GM23338 (cell line): ENCODE measurements around the gene RCL1. TPM values are rescaled to one million over a fixed set of nuclear protein-coding genes. Genes with fewer than 3 reads are reported as not detected.

Experiments
- ATAC-seq: fragments of 200-7000 bp; cut with Tn5 transposase; 3 replicates; pipeline ENCODE4 v1.9.1; 2020
- DNase-seq: peaks from one replicate; pipeline ENCODE4 v3.0.0-alpha.2; 2015; ENCODE audit warnings: low spot score
- H2AFZ ChIP-seq: fragments of 200-600 bp; sonication (generic); 2 replicates; pipeline ENCODE4 v1.8.0; 2016; ENCODE audit warnings: antibody characterized with exemption, mild to moderate bottlenecking, moderate library complexity
- H3F3A ChIP-seq: fragments of 200-600 bp; sonication (generic); replicated peaks from 2 replicates; pipeline ENCODE4 v1.8.0; 2017; ENCODE audit warnings: antibody characterized with exemption, mixed run types, low read depth
- H3K27ac ChIP-seq: fragments of 200-600 bp; sonication (generic); 2 replicates; pipeline ENCODE4 v1.6.1; 2016; ENCODE audit warnings: low read depth
- H3K27me3 ChIP-seq: fragments of 200-600 bp; sonication (generic); 2 replicates; pipeline ENCODE4 v1.8.0; 2016; ENCODE audit warnings: mild to moderate bottlenecking, mixed run types, moderate library complexity; ENCODE audit not compliant: insufficient read depth
- H3K36me3 ChIP-seq: fragments of 200-600 bp; sonication (generic); 2 replicates; pipeline ENCODE4 v1.8.0; 2016; ENCODE audit warnings: mild to moderate bottlenecking; ENCODE audit not compliant: insufficient read depth
- H3K4me1 ChIP-seq: fragments of 200-600 bp; sonication (generic); 2 replicates; pipeline ENCODE4 v1.8.0; 2016; ENCODE audit warnings: mild to moderate bottlenecking, moderate library complexity; ENCODE audit not compliant: insufficient read depth
- H3K4me2 ChIP-seq: fragments of 200-600 bp; sonication (generic); 2 replicates; pipeline ENCODE4 v1.7.1; 2017; ENCODE audit warnings: mixed run types
- H3K4me3 ChIP-seq: fragments of 200-600 bp; sonication (generic); 2 replicates; pipeline ENCODE4 v1.6.1; 2016; ENCODE audit warnings: mixed run types
- H3K79me2 ChIP-seq: fragments of 200-600 bp; sonication (generic); replicated peaks from 2 replicates; pipeline ENCODE4 v1.8.0; 2017; ENCODE audit warnings: mild to moderate bottlenecking; ENCODE audit not compliant: insufficient read depth
- H3K9me2 ChIP-seq: fragments of 200-600 bp; sonication (generic); 2 replicates; pipeline ENCODE4 v1.8.0; 2017; ENCODE audit not compliant: insufficient read depth
- H4K20me1 ChIP-seq: fragments of 200-600 bp; sonication (generic); replicated peaks from 2 replicates; pipeline ENCODE4 v1.8.0; 2017; ENCODE audit warnings: mild to moderate bottlenecking; ENCODE audit not compliant: insufficient read depth
- H3K27ac Mint-ChIP-seq: 2 replicates; pipeline ENCODE4 v1.8.0; 2020; ENCODE audit warnings: inconsistent platforms, mild to moderate bottlenecking, moderate library complexity, mixed read lengths
- H3K27me3 Mint-ChIP-seq: 3 replicates; pipeline ENCODE4 v1.8.0; 2022; ENCODE audit warnings: low read depth, mild to moderate bottlenecking, moderate library complexity, mixed read lengths, inconsistent platforms; ENCODE audit not compliant: insufficient read depth, poor library complexity
- H3K36me3 Mint-ChIP-seq: 3 replicates; pipeline ENCODE4 v1.8.0; 2021; ENCODE audit warnings: low read depth, mild to moderate bottlenecking, inconsistent platforms, moderate library complexity, mixed read lengths
- H3K4me1 Mint-ChIP-seq: 3 replicates; pipeline ENCODE4 v1.8.0; 2020; ENCODE audit warnings: mild to moderate bottlenecking, inconsistent platforms, mixed read lengths
- H3K4me3 Mint-ChIP-seq: 3 replicates; pipeline ENCODE4 v1.8.0; 2021; ENCODE audit warnings: moderate library complexity, mild to moderate bottlenecking, inconsistent platforms, mixed read lengths
- H3K9me3 Mint-ChIP-seq: 3 replicates; pipeline ENCODE4 v1.8.0; 2020; ENCODE audit warnings: moderate library complexity, mild to moderate bottlenecking, inconsistent platforms, mixed read lengths
- CREB1 ChIP-seq: fragments of 250-450 bp; sonication (Bioruptor Pico); IDR thresholded peaks from 2 replicates; pipeline ENCODE4 v1.5.0; 2020; ENCODE audit warnings: low read depth, mild to moderate bottlenecking, moderate library complexity
- CTCF ChIP-seq, 2 experiments: fragments of 200-600 bp in 1 of 2; sonication (generic) in 1 of 2; conservative IDR thresholded peaks; 2 replicates each; pipeline versions ENCODE4 v1.5.1 to v1.6.1; 2016 to 2017; ENCODE audit warnings: antibody characterized with exemption in 2 of 2, low read depth in 2 of 2, mild to moderate bottlenecking in 2 of 2, moderate library complexity in 1 of 2
- ETS1 ChIP-seq: IDR thresholded peaks from 2 replicates; pipeline ENCODE4 v1.6.1; 2016; ENCODE audit warnings: antibody characterized with exemption
- EZH2 ChIP-seq: fragments of 200-600 bp; sonication (generic); IDR thresholded peaks from one replicate; pipeline ENCODE4 v1.8.0; 2017; ENCODE audit warnings: antibody characterized with exemption, mild to moderate bottlenecking, low read depth; ENCODE audit not compliant: unreplicated experiment
- EZH2phosphoT487 ChIP-seq: fragments of 200-600 bp; sonication (generic); IDR thresholded peaks from one replicate; pipeline ENCODE4 v1.8.1; 2018; ENCODE audit warnings: antibody characterized with exemption; ENCODE audit not compliant: unreplicated experiment
- JUNB ChIP-seq: IDR thresholded peaks from one replicate; pipeline ENCODE4 v1.6.1; 2016; ENCODE audit warnings: antibody characterized with exemption; ENCODE audit not compliant: unreplicated experiment
- NANOG ChIP-seq: IDR thresholded peaks from 2 replicates; pipeline ENCODE4 v1.6.1; 2016; ENCODE audit warnings: antibody characterized with exemption, borderline replicate concordance
- POLR2AphosphoS5 ChIP-seq: IDR thresholded peaks from 2 replicates; pipeline ENCODE4 v1.6.1; 2016; ENCODE audit warnings: antibody characterized with exemption, low read depth
- REST ChIP-seq: IDR thresholded peaks from one replicate; pipeline ENCODE4 v1.6.1; 2018; ENCODE audit warnings: antibody characterized with exemption; ENCODE audit not compliant: unreplicated experiment
- STAT1 ChIP-seq: IDR thresholded peaks from one replicate; pipeline ENCODE4 v1.6.1; 2016; ENCODE audit warnings: antibody characterized with exemption; ENCODE audit not compliant: unreplicated experiment
- ZNF114 ChIP-seq: fragments of 250-450 bp; sonication (Bioruptor Pico); IDR thresholded peaks from 2 replicates; pipeline ENCODE4 v1.5.0; 2020; ENCODE audit warnings: mild to moderate bottlenecking, moderate library complexity
- ZNF331 ChIP-seq: fragments of 250-450 bp; sonication (Bioruptor Pico); IDR thresholded peaks from 2 replicates; pipeline ENCODE4 v1.5.0; 2020; ENCODE audit warnings: low read depth, mild to moderate bottlenecking, moderate library complexity
- polyA plus RNA-seq: library from polyadenylated mRNA; unstranded; fragments of >200 nt; fragmentation: Nextera tagmentation; extraction: Ambion mirVana; gene quantifications from 2 replicates; pipeline ENCODE4 v1.2.1, GENCODE V29; 2016
- total RNA-seq: library from RNA; depleted of rRNA; stranded (reverse); fragments of >200 nt; shearing (Covaris generic); gene quantifications from 2 replicates; pipeline ENCODE4 v1.2.3, GENCODE V29; 2014
- TF ChIP-seq, protein P1 (sequence below): fragments of 250-450 bp; sonication (Bioruptor Pico); IDR thresholded peaks from 2 replicates; pipeline ENCODE4 v1.5.0; 2020; ENCODE audit warnings: mild to moderate bottlenecking, moderate library complexity

Gene RCL1
- total and polyA plus RNA-seq, 2 experiments from 2014 or later, result 19.3 to 41.2 TPM

GRCh38 chr9:4859035-4859434 lies 66.3 kb downstream of the RCL1 start:
- Mint-ChIP-seq H3K27me3 (no peaks in the 10 kb centered on the region), H3K27ac (no peak overlapping the region), H3K4me3 (no peak overlapping the region), H3K36me3 (peaks cover 46% of the 10 kb centered on the region), H3K9me3 (no peaks in the 10 kb centered on the region), H3K4me1 (peaks cover 4% of the 10 kb centered on the region; the same call in 1 of the 3 replicates)
- H3F3A ChIP-seq, result no peaks in the 10 kb centered on the region
- no peak overlapping the region for H3K4me3 ChIP-seq
- no peak overlapping the region for H3K4me2 ChIP-seq
- no peak overlapping the region for H3K27ac ChIP-seq
- no peak overlapping the region for H2AFZ ChIP-seq
- H4K20me1 ChIP-seq, result peaks cover 5% of the 10 kb centered on the region; the same call in 1 of the 2 replicates
- H3K9me2 ChIP-seq, result 0 out of 2 replicates have a peak, but pooled peaks cover 4% of the 10 kb centered on the region
- H3K79me2 ChIP-seq, result peaks cover 10% of the 10 kb centered on the region; the same call in 1 of the 2 replicates
- H3K36me3 ChIP-seq, result peaks cover 20% of the 10 kb centered on the region; the same call in 1 of the 2 replicates
- H3K27me3 ChIP-seq, result no peaks in the 10 kb centered on the region
- H3K4me1 ChIP-seq, result no peaks in the 10 kb centered on the region
- ATAC-seq (no peak), DNase-seq (no peak)
- TF ChIP-seq STAT1 (no peak), NANOG (no peak), JUNB (no peak), EZH2 (no peak), CREB1 (no peak), CTCF (conservative IDR thresholded peaks at IDR 0.05; ENCODE audit: low read depth in 2 of 2) (no peak), ZNF114 (no peak), ZNF331 (no peak), POLR2AphosphoS5 (no peak), EZH2phosphoT487 (no peak), REST (no peak), ETS1 (no peak)
- TF ChIP-seq, protein P1, sequence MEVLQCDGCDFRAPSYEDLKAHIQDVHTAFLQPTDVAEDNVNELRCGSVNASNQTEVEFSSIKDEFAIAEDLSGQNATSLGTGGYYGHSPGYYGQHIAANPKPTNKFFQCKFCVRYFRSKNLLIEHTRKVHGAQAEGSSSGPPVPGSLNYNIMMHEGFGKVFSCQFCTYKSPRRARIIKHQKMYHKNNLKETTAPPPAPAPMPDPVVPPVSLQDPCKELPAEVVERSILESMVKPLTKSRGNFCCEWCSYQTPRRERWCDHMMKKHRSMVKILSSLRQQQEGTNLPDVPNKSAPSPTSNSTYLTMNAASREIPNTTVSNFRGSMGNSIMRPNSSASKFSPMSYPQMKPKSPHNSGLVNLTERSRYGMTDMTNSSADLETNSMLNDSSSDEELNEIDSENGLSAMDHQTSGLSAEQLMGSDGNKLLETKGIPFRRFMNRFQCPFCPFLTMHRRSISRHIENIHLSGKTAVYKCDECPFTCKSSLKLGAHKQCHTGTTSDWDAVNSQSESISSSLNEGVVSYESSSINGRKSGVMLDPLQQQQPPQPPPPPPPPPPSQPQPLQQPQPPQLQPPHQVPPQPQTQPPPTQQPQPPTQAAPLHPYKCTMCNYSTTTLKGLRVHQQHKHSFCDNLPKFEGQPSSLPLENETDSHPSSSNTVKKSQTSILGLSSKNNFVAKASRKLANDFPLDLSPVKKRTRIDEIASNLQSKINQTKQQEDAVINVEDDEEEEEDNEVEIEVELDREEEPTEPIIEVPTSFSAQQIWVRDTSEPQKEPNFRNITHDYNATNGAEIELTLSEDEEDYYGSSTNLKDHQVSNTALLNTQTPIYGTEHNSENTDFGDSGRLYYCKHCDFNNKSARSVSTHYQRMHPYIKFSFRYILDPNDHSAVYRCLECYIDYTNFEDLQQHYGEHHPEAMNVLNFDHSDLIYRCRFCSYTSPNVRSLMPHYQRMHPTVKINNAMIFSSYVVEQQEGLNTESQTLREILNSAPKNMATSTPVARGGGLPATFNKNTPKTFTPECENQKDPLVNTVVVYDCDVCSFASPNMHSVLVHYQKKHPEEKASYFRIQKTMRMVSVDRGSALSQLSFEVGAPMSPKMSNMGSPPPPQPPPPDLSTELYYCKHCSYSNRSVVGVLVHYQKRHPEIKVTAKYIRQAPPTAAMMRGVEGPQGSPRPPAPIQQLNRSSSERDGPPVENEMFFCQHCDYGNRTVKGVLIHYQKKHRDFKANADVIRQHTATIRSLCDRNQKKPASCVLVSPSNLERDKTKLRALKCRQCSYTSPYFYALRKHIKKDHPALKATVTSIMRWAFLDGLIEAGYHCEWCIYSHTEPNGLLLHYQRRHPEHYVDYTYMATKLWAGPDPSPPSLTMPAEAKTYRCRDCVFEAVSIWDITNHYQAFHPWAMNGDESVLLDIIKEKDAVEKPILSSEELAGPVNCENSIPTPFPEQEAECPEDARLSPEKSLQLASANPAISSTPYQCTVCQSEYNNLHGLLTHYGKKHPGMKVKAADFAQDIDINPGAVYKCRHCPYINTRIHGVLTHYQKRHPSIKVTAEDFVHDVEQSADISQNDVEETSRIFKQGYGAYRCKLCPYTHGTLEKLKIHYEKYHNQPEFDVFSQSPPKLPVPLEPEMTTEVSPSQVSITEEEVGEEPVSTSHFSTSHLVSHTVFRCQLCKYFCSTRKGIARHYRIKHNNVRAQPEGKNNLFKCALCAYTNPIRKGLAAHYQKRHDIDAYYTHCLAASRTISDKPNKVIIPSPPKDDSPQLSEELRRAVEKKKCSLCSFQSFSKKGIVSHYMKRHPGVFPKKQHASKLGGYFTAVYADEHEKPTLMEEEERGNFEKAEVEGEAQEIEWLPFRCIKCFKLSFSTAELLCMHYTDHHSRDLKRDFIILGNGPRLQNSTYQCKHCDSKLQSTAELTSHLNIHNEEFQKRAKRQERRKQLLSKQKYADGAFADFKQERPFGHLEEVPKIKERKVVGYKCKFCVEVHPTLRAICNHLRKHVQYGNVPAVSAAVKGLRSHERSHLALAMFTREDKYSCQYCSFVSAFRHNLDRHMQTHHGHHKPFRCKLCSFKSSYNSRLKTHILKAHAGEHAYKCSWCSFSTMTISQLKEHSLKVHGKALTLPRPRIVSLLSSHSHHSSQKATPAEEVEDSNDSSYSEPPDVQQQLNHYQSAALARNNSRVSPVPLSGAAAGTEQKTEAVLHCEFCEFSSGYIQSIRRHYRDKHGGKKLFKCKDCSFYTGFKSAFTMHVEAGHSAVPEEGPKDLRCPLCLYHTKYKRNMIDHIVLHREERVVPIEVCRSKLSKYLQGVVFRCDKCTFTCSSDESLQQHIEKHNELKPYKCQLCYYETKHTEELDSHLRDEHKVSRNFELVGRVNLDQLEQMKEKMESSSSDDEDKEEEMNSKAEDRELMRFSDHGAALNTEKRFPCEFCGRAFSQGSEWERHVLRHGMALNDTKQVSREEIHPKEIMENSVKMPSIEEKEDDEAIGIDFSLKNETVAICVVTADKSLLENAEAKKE (CRISPR knock-in tag), result no peak
